Measurements from ENCODE around the gene FAM180B.

- TF ChIP-seq CTCF (IDR thresholded peaks at IDR 0.05) (peak in 2 of 7 experiments; percentile 15 to 22), POLR2A (IDR thresholded peaks at IDR 0.05) (no peak)
Measured at GRCh38 chr11:47551086-47551485, 35.4 kb upstream of the FAM180B start.

All from body of pancreas (tissue), 4 donors.